ENCODE data around the gene PTPRT. TPM values are rescaled to one million over a fixed set of nuclear protein-coding genes. Genes with fewer than 3 reads are reported as not detected.

Gene PTPRT
- total RNA-seq, 1 donor from 2014 or later, result not detected

DNA sequence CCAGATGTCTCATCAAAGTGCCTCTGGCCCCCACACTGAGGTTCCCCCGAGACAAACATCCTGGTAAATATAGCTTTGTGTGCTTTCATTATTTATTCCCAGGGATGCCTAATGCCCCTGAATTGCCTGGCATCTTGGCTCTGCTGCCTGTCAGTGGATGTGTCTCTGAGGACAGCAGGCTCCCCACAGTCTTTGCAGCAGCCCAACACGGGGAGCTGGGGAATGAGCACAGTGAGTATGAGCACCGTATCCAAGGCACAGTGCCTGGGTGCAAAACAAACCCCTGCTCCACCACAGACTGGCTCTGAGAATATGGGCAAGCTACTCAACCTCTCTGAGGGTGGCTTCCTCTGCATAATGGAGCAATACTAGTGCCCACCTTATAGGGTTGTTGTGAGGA, 165.9 kb downstream of the PTPRT start:
- intact Hi-C loops (cut with micrococcal nuclease), result no loop called here
- no peak overlapping the region for H3K4me3 Mint-ChIP-seq (ENCODE audit: low read depth)
- no peaks in the 10 kb centered on the region for H3K9me3 Mint-ChIP-seq
- H3K27ac Mint-ChIP-seq, result no peak overlapping the region
- DNase-seq (ENCODE audit: low spot score), result no peak
- no peaks in the 10 kb centered on the region for H3K4me1 Mint-ChIP-seq (ENCODE audit: low read depth)
- H3K27me3 Mint-ChIP-seq (ENCODE audit: low read depth), result no peaks in the 10 kb centered on the region
- no peaks in the 10 kb centered on the region for H3K36me3 Mint-ChIP-seq (ENCODE audit: low read depth)

DNA sequence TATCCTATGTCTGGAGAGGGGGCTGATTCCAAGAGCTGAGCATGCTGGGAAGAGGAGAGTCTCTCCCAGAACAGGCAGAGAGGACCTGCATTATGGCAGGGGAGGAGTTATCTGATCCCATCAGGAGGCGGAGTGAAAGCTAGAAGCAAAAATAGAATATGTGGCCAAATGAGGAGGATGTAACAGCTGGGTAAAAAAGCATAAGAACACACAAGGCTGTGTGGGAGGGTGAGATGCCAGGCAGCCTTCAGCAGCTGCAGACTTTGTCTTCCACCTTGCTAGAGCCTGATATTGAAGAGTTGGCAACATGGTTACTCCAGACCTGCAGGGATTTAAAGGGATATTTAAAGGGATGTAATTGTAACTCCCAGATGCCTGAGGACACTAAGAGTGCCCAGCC, 167.1 kb downstream of the PTPRT start:
- no peaks in the 10 kb centered on the region for H3K4me1 Mint-ChIP-seq (ENCODE audit: low read depth)
- no peak for DNase-seq (ENCODE audit: low spot score)
- intact Hi-C loops (cut with micrococcal nuclease), result no loop called here
- no peaks in the 10 kb centered on the region for H3K27me3 Mint-ChIP-seq (ENCODE audit: low read depth)
- no peak overlapping the region for H3K4me3 Mint-ChIP-seq (ENCODE audit: low read depth)
- H3K27ac Mint-ChIP-seq, result no peak overlapping the region
- H3K36me3 Mint-ChIP-seq (ENCODE audit: low read depth), result no peaks in the 10 kb centered on the region
- H3K9me3 Mint-ChIP-seq, result no peaks in the 10 kb centered on the region

DNA sequence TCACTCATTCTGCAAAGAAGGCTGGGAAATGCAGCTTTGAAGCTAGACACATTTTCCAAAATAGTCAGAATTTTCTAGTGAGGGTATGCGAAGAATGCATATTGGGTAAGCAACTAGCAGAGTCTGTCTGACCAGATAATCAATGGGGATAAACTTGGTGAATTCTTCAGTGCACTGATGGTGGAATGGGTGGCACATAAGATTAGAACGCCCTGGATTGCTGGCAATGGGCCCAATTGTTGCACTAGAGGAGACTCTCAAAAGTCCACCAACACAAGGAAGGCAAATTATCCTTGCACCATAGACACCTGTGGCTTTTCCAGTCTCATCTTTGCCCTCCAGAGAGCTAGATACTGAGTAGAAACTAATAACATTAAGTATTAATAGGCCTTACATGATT, 167.6 kb downstream of the PTPRT start:
- no peak for DNase-seq (ENCODE audit: low spot score)
- Mint-ChIP-seq H3K9me3 (no peaks in the 10 kb centered on the region), H3K27me3 (ENCODE audit: low read depth) (no peaks in the 10 kb centered on the region), H3K4me3 (ENCODE audit: low read depth) (no peak overlapping the region), H3K4me1 (ENCODE audit: low read depth) (no peaks in the 10 kb centered on the region), H3K27ac (no peak overlapping the region), H3K36me3 (ENCODE audit: low read depth) (no peaks in the 10 kb centered on the region)
- intact Hi-C loops (cut with micrococcal nuclease), result no loop called here

DNA sequence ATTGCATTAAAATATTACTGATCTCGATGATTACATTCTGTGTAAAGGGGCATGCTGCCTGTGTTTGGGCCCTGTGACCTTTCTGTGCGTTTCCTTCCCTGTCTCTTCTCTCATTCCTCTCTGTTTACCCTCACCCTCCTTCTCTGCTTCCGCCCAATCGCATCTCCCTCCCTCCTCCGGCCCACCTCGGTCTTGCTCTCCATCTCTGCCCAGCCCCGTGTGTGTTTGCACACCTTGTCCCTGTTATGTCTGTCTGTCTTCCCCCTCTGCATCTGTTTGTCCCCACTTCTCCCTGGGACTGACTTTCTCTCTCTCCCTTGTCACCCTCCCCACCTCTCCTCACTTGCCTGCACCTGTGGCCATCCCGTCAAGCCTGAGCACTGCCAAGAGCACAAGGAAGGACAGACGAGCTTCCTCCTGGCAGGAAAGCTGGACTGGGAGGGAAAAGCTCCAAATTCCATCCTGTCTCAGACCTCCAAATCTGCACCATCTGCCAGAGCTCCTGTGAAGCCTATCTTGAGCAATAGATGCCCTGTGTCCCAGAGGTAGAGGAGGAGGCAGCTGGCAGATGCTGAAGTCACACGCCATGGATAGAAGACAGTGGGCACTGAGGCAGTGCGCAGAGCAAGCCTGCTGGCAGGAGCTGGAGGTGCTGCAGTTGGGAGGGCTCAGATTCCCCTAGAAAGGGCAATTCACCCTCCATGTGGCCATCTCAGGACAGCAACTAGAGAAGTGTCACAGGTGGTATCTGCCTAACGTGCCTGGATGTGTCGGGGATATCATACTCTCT, 172.3 kb downstream of the PTPRT start:
- Mint-ChIP-seq H3K27me3 (ENCODE audit: low read depth) (no peaks in the 10 kb centered on the region), H3K27ac (no peak overlapping the region)
- no peak for DNase-seq (ENCODE audit: low spot score)

DNA sequence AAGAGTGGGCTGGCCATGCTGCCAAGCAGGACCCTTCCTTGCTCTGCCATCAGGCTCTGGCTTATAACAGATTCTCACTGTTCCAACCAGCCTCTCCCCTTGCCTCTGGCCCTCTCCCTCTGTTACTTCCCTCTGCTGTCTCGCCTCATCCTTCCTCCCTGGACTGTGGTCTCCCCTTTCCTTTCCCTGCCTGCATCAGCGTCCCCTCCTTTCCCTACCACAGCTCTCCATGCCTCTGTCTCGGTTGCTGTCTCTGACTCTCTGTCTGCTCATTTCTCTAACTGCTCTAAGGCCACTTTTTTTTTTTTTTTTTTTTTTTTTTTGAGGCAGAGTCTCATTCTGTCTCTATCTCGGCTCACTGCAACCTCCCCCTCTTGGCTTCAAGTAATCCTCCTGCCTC, 173.4 kb downstream of the PTPRT start:
- H3K27me3 Mint-ChIP-seq (ENCODE audit: low read depth), result no peaks in the 10 kb centered on the region
- H3K4me3 Mint-ChIP-seq (ENCODE audit: low read depth), result no peak overlapping the region
- H3K9me3 Mint-ChIP-seq, result no peaks in the 10 kb centered on the region
- no peak for DNase-seq (ENCODE audit: low spot score)
- H3K36me3 Mint-ChIP-seq (ENCODE audit: low read depth), result no peaks in the 10 kb centered on the region
- intact Hi-C loops (cut with micrococcal nuclease), result no loop called here
- H3K27ac Mint-ChIP-seq, result no peak overlapping the region
- no peaks in the 10 kb centered on the region for H3K4me1 Mint-ChIP-seq (ENCODE audit: low read depth)

More for the DNA sequence above, 172.3 kb downstream of the PTPRT start:
- Mint-ChIP-seq H3K9me3 (no peaks in the 10 kb centered on the region), H3K4me3 (ENCODE audit: low read depth) (no peak overlapping the region), H3K36me3 (ENCODE audit: low read depth) (no peaks in the 10 kb centered on the region), H3K4me1 (ENCODE audit: low read depth) (no peaks in the 10 kb centered on the region)
- intact Hi-C loops (cut with micrococcal nuclease), result no loop called here

DNA sequence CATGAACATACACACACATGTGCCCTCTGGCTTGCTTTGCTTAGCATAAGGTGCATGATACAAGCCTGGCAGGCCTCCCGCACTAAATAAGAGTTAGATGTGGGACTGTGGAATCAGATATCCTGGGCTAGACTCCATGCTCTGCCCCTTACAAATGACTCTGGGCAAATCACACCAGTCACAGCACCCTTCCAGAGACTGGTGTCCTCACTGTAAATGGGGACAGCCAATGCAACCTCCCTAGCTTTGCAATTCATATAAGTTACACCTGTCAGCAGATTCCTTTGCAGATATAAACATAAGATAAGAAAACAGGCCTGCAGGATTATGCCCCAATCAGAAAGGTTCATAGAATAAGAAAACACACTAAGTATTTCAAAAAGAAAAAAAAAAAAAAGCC, 174.1 kb downstream of the PTPRT start:
- no peak for DNase-seq (ENCODE audit: low spot score)
- H3K9me3 Mint-ChIP-seq, result no peaks in the 10 kb centered on the region
- H3K36me3 Mint-ChIP-seq (ENCODE audit: low read depth), result no peaks in the 10 kb centered on the region
- intact Hi-C loops (cut with micrococcal nuclease), result no loop called here
- H3K4me1 Mint-ChIP-seq (ENCODE audit: low read depth), result no peaks in the 10 kb centered on the region
- no peak overlapping the region for H3K27ac Mint-ChIP-seq
- H3K27me3 Mint-ChIP-seq (ENCODE audit: low read depth), result no peaks in the 10 kb centered on the region
- no peak overlapping the region for H3K4me3 Mint-ChIP-seq (ENCODE audit: low read depth)

DNA sequence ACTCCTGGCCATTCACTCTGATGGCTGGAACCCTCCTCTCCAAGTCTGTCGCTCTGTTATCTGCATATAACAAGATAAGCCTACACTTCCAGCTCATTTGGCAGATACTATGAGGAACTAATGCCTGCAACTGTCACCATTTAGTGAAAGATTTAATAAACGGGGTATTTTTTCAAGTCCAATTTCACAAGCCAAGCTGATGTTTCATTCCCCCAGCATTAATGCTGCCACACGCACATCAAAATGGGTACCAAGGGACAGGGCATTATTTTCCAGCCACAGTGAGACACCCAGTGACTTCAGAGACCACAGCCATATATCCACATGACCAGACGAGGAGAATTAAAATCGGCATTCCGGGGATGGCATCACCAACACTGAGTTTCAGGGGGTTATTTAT, 175.5 kb downstream of the PTPRT start:
- Mint-ChIP-seq H3K27ac (no peak overlapping the region), H3K4me3 (ENCODE audit: low read depth) (no peak overlapping the region), H3K36me3 (ENCODE audit: low read depth) (no peaks in the 10 kb centered on the region), H3K27me3 (ENCODE audit: low read depth) (no peaks in the 10 kb centered on the region), H3K9me3 (no peaks in the 10 kb centered on the region), H3K4me1 (ENCODE audit: low read depth) (no peaks in the 10 kb centered on the region)
- no peak for DNase-seq (ENCODE audit: low spot score)
- intact Hi-C loops (cut with micrococcal nuclease), result no loop called here

DNA sequence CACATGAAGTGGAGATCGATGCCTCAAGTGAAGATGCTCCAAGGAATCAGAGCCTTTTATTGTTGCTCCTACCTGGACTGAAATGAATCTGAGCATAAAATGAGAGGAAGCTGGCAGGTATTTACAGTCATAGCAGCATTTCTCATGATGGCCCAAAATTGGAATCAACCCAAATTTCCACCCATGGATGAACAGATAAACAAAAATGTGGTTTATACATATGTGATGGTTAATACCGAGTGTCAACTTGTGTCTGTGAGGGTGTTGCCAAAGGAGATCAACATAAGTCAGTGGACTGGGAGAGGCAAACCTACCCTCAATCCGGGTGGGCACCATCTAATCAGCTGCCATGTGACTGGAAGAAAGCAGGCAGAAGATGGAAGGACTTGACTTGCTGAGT, 178.2 kb downstream of the PTPRT start:
- no peaks in the 10 kb centered on the region for H3K27me3 Mint-ChIP-seq (ENCODE audit: low read depth)
- H3K36me3 Mint-ChIP-seq (ENCODE audit: low read depth), result no peaks in the 10 kb centered on the region

DNA sequence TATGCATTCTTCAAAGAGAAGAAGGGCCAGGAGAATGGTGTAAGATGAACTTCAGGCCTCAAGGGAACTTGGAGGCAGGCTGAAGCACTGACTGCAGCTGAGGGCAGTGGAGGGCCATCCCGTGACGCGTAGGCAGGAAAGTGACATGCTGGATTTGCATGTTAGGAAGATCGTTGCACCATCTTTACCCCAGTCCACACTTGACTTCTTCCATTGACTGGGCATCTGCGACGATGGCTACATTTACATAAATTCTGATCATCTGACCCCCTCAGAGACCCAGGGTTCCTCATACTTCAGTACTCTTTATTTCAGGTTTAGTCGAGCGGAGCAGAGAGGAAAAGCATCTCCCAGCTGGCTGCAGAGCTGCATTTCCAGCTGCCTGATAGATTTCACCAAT, 180.2 kb downstream of the PTPRT start:
- Mint-ChIP-seq H3K27ac (no peak overlapping the region), H3K27me3 (ENCODE audit: low read depth) (no peaks in the 10 kb centered on the region), H3K36me3 (ENCODE audit: low read depth) (no peaks in the 10 kb centered on the region), H3K9me3 (no peaks in the 10 kb centered on the region), H3K4me1 (ENCODE audit: low read depth) (no peaks in the 10 kb centered on the region), H3K4me3 (ENCODE audit: low read depth) (no peak overlapping the region)
- no peak for DNase-seq (ENCODE audit: low spot score)
- intact Hi-C loops (cut with micrococcal nuclease), result no loop called here

More for the DNA sequence above, 178.2 kb downstream of the PTPRT start:
- Mint-ChIP-seq H3K4me3 (ENCODE audit: low read depth) (no peak overlapping the region), H3K9me3 (no peaks in the 10 kb centered on the region), H3K4me1 (ENCODE audit: low read depth) (no peaks in the 10 kb centered on the region), H3K27ac (no peak overlapping the region)
- intact Hi-C loops (cut with micrococcal nuclease), result no loop called here
- DNase-seq (ENCODE audit: low spot score), result no peak

DNA sequence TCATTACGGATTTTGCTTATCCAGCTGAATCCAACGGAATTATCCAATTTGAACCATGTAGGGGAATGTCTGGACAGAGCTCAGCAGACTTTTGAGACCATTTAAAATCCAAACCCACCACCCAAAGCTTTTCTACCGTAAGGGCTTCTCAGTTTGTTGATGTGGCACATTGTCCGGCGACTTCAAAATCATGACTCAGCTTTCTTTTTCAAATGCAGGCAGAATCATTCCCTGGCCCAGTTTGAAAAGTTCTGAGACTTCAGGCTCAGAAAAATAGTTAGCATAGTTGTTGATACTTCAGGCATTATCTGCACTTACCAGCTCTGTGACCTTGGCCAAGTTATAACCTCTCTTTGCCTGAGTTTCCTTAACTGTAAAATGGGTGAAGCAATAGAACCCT, 182.2 kb downstream of the PTPRT start:
- Mint-ChIP-seq H3K4me3 (ENCODE audit: low read depth) (no peak overlapping the region), H3K9me3 (no peaks in the 10 kb centered on the region), H3K36me3 (ENCODE audit: low read depth) (no peaks in the 10 kb centered on the region), H3K27ac (no peak overlapping the region), H3K4me1 (ENCODE audit: low read depth) (no peaks in the 10 kb centered on the region), H3K27me3 (ENCODE audit: low read depth) (no peaks in the 10 kb centered on the region)
- intact Hi-C loops (cut with micrococcal nuclease), result no loop called here
- no peak for DNase-seq (ENCODE audit: low spot score)

DNA sequence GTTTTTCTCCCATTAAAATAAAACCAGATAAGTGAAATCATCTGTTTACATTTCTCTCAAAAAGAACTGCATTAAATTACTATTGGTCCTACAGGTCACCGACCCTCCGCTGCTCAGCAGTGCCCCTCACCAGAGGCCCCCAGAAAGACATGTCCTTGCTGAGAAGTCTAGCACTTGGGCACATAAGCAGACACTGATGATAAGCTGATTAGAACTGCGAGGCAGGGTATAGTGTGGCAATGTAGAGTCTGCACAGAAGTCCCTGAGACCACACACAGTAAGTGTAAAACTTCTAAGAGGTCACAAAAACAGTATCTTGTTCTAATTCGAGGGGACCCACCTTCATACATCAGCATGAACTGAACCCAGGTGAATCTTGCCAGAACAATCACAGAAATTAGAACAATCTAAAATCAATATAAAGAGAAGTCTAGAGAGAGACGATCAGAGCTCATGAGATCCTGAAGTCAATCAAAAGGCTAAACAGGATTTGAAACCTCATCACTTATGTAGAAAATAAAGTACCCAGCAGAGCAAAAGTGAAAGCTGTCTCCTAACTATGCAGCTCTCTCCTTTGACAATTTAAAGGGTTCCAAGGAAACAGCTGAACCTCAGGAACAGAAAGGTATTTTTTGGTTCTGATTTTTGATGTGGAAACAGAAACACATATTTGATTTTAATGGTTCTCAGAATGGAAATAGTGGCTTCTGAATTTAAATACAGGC, 182.9 kb downstream of the PTPRT start:
- intact Hi-C loops (cut with micrococcal nuclease), result no loop called here
- H3K36me3 Mint-ChIP-seq (ENCODE audit: low read depth), result no peaks in the 10 kb centered on the region
- no peak overlapping the region for H3K27ac Mint-ChIP-seq
- no peak overlapping the region for H3K4me3 Mint-ChIP-seq (ENCODE audit: low read depth)
- no peaks in the 10 kb centered on the region for H3K27me3 Mint-ChIP-seq (ENCODE audit: low read depth)
- no peaks in the 10 kb centered on the region for H3K4me1 Mint-ChIP-seq (ENCODE audit: low read depth)
- no peak for DNase-seq (ENCODE audit: low spot score)
- no peaks in the 10 kb centered on the region for H3K9me3 Mint-ChIP-seq

DNA sequence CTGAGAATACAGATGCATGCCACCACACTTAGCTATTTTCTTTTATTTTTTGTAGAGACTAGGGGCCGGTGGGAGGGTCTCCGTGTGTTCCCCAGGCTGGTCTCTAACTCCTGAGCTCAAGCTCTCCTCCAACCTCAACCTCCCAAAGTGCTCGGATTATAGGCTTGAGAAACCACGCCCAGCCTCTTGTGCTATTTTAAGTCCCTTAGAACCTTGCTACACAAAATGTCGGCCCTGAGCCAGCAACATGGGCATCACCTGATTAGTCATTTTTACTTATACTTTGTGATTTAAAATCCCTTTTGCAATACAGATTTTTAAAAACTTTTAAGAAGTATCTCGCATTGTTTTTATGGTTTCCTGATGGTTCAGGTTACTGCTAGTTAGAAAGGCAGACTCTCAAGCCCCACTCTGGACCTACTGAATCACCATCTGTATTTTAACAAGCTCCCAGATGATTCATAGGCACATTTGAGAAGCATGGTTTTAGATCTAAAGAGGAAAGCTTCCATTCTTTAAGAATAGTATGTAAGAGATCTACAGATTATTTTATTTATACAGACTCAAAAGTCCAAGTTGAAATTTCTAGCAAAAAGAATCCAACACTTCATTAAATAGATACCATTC, 186.3 kb downstream of the PTPRT start:
- H3K27me3 Mint-ChIP-seq (ENCODE audit: low read depth), result no peaks in the 10 kb centered on the region

DNA sequence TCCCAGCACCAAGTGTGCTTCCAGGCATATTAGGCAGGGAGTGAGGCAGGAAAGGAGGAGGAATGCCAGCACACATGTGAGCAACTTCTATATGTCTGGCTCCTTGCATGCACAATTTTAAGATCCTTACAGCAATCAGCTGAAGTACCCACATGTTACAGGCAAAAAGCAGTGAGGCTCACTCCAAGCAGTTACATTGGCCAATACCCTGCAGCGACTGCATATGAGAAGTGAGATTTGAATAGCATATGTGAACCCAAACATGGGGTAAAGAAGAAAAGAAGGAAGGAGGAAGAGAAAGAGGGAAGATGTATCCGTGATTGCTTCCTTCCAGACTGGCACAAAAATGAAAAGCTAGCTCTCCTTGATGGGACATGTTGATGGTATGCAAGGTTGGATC, 193.6 kb downstream of the PTPRT start:
- H3K9me3 Mint-ChIP-seq, result no peaks in the 10 kb centered on the region
- H3K27ac Mint-ChIP-seq, result no peak overlapping the region
- H3K36me3 Mint-ChIP-seq (ENCODE audit: low read depth), result no peaks in the 10 kb centered on the region
- no peaks in the 10 kb centered on the region for H3K4me1 Mint-ChIP-seq (ENCODE audit: low read depth)
- no peak for DNase-seq (ENCODE audit: low spot score)
- H3K27me3 Mint-ChIP-seq (ENCODE audit: low read depth), result no peaks in the 10 kb centered on the region
- no peak overlapping the region for H3K4me3 Mint-ChIP-seq (ENCODE audit: low read depth)
- intact Hi-C loops (cut with micrococcal nuclease), result no loop called here

More for the DNA sequence above, 186.3 kb downstream of the PTPRT start:
- Mint-ChIP-seq H3K36me3 (ENCODE audit: low read depth) (no peaks in the 10 kb centered on the region), H3K4me3 (ENCODE audit: low read depth) (no peak overlapping the region), H3K4me1 (ENCODE audit: low read depth) (no peaks in the 10 kb centered on the region), H3K27ac (no peak overlapping the region), H3K9me3 (no peaks in the 10 kb centered on the region)
- DNase-seq (ENCODE audit: low spot score), result no peak
- intact Hi-C loops (cut with micrococcal nuclease), result no loop called here
